HT1080 (cell line): Measurements from ENCODE around the gene SH3BP2. TPM values are rescaled to one million over a fixed set of nuclear protein-coding genes. Genes with fewer than 3 reads are reported as not detected.
A peak's percentile ranks its signal among the peaks of the same experiment; 100 is the strongest.

Source experiments
- DNase-seq: peaks from one replicate; pipeline ENCODE4 v3.0.0-alpha.2; 2015; ENCODE audit warnings: low read depth
- total RNA-seq: library from RNA; depleted of rRNA; stranded (reverse); fragments of >200 nt; shearing (Covaris generic); gene quantifications from 2 replicates; pipeline ENCODE4 v1.2.3, GENCODE V29; 2014

SH3BP2 gene
- total RNA-seq, 1 experiment from 2014 or later: 35.1 TPM

DNA sequence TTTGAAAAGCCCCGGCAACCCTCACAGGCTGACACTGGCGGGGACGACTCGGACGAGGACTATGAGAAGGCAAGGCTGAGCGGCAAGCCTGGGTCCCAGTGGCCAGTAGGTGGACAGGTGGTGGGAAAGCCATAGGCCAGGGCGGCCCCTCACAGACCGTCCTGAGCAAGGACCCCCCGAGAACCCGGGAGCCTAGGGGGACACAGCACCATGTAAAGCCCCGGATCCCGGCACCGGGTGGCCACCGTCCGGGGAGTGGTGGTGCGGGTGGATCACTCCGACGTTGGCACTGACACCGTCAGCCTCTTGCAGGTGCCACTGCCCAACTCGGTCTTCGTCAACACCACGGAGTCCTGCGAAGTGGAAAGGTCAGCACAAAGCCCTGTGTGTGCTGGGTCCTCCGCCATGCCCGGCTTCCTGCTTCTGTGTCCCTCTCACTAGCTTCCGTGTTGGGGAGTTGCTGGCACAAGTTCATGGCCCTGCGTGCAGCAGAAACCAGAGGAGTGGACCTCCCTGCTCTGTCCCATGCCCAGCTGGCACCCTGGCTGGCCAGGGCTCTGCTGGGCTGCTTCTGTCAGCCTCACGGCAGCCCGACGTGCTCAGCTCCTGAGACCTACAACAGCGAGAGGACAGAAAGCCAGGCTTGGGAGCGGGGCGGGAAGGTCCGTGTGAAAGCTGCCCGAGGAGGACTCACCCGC lies 38.9 kb downstream of the SH3BP2 start:
- DNase-seq: no peak

DNA sequence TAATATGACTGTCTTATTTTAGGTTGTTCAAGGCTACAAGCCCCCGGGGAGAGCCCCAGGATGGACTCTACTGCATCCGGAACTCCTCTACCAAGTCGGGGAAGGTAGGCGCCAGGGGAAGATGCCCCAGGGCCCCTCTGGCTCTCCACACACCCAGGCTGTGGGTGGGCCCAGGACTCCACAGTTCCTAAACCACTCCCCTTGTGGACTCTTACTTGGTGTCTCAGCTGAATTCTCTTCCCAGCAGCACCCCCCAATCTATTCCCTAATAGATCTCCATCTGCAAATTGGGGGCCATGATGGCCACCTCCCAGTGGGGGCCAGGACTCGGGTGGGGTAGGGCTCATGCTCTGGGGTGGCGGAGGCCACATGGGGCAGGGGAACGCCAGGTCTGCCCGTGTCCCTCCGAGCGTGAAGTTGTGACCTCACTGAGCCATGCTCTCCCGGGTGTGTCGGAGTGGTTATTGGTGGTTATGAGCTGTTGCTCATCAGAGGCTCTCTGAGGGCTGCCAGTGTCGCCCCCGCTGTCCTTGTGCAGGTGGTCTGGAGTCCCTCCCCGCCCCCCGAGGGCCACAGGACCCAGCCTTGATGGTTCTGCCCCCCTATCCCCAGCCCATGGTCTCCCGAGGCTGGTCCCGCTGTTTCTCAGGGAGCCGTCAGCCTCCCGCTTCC lies 39.6 kb downstream of the SH3BP2 start:
- no peak for DNase-seq

DNA sequence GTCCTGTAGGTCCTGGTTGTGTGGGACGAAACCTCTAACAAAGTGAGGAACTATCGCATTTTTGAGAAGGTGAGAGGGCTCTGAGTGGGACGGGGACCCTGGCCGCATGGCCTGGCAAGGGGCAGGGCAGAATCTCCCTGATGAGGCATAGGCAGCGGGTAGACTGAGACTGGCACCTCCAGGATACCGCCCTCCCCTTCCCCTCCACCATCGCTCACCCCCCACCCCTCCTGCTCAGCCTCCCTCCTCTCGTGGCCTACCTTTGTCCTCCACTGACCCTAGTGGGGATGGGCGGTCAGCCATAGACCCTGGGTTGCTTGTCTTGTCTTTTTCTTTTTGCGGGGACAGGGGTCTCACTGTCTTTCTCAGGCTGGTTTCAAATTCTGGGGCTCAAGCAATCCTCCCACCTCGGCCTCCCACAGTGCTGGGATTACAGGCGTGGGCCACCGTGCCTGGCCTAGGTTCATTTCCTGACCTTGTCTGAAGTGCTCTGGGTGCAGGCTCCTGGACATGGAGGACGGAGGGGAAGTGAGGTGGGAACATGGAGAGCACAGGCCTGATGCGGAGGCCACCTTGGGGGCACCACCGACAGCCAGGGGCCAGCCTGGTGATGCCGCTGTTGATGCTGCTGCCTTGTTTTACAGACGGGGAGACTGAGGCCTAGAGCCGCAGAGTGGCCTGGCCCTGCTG lies 40.2 kb downstream of the SH3BP2 start:
- DNase-seq: no peak

DNA sequence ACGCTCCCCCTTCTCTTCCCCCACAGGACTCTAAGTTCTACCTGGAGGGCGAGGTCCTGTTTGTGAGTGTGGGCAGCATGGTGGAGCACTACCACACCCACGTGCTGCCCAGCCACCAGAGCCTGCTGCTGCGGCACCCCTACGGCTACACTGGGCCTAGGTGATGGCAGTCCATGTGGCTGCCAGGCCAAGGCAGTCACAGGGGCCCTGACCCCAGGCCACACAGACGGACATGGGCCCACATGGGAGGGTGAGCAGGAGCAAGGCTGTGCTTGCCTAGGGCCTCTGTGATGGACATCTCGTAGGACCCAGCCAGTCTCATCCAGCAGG lies 40.8 kb downstream of the SH3BP2 start:
- DNase-seq: no peak

DNA sequence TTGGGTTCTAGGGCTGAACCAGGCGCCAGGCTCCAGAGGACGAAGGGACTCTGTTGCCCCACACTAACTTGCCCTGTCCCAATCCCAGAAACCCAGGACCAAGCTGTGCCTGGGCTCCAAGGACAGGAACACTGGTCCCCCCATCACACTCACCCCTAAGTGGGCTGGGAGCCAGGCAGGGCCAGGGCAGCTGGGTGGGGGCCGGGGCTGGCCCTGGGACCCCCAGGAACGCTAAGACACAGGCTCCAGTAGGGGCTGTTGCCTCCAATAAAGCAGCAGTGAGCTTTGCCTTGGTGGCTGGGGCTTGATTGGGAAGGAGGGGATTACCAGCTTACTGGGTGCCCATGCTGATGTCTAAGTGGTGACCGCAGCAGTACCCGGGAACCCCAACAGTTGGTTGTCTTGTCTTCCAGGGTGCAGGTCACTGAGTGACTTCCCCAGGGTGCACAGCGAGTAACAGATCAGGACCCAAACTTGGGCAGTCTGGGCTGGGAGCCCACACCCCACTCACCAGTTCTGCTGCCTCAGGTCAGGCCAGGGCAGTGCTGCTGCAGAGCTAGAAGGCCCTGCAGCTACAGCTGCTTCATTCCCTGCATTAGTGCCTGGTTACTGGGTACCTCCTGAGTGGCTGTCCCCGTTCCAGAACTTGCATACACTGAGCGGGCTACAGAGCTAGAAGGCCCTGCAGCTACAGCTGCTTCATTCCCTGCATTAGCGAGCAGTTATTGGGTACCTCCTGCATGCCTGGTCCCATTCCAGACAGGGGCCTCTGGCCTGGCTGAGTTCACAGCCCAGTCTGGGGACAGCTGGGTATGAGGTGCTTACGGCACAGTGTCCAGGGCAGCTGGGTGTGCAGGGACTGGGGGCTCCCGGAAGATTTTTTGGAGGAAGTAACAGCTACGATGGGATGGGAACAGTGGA lies 41.4 kb downstream of the SH3BP2 start:
- no peak for DNase-seq

DNA sequence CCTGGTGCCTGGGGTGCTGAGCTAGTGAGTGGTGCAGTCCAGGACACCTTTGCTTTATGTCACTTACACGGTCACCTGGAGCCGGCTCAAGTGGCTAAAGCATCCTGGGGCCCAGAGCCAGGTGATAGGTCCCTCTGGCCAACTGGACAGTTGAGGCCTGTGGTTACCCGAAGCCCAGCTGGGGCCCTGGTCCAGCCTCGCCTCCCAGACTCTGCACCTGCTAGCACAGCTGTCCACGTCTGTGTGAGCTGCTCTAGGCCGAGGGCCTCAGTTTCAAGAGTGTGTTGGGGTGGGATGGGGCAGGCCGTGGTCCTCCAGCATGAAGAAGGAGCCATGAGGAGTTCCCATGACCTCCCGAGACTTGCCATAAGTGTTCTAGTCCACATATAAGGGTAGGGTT lies 43.1 kb downstream of the SH3BP2 start:
- DNase-seq: no peak

DNA sequence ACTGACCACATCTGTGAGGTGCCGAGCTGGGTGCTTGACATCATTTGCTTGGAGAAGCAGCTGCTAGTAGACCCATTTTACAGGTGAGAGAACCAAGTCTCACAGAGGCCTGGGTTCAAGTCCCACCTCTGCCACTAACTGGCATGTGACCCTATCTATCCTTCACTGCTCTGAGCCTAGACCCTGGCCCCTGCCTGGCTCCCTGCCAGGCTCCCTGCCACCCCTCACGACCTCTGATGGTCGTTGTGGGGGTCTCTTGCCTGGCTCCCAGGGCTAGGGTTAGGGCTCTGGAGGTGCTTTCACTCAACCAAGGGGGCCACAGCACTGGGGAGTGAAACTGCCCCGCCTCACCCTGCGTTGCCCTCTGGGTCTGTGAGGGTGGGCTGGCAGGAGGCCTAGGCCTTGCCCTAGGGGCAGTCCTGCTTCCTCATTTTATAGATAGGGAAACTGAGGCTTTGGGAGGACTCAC lies 43.5 kb downstream of the SH3BP2 start:
- no peak for DNase-seq

DNA sequence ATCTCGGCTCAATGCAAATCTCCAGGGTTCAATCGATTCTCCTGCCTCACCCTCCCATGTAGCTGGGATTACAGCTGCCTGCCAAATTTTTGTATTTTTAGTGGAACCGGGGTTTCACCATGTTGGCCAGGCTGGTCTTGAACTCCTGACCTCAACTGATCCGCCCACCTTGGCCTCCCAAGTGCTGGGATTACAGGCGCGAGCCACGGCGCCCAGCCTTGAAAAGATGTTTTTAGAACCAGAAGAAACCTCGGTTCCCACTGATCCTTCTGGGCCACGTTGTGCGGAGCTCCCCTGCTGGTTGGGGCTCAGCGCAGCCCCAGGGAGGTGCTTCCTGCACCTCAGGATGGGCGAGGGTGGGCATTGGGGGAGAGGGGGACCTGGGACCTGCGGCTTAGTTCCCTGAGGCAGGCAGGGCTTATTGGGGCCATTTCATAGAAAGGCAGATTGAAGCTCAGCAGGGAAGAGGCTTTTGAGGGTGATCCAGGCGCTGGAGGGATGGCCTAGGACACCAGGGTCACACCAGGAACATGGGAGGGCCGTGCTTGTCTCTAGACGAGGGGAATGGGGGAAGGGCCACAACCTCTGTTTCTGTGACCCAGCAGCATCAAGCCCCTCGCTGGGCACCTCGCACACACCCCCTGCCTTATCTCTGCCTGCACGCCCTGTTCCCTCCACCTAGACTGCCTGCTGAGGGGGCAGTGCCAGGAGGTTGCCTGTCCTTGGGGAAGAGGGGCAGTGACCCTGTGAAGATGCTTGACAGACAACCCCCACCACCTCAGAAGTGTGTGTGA lies 44.4 kb downstream of the SH3BP2 start:
- DNase-seq: no peak

DNA sequence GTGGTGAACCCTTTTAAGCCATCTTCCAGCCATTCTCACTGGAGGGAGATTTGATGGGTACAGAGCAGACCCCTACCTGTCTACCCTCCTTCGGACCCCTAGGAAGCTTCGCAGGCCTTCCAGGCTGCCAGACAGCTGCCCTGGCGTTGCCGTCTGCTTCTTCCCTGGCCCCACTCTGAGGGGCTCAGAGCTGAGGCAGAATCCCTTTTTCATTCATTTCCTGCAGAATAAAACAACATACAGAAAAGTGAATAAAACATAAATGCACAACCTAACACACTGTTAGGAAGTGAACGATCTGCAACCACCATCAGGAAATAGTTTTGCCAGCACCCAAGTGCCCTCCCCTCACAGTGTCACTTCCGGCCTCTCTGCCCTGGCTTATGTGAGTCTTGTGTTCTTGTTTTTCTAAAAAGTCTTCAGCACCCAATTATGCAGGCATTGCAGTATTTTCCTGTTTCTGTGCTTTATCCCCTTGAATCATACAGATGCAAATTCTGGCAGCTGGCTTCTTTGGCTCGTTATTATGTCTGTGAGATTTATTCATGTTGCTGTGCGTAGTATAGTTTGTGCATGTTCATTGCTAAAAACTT lies 45.1 kb downstream of the SH3BP2 start:
- DNase-seq: no peak

DNA sequence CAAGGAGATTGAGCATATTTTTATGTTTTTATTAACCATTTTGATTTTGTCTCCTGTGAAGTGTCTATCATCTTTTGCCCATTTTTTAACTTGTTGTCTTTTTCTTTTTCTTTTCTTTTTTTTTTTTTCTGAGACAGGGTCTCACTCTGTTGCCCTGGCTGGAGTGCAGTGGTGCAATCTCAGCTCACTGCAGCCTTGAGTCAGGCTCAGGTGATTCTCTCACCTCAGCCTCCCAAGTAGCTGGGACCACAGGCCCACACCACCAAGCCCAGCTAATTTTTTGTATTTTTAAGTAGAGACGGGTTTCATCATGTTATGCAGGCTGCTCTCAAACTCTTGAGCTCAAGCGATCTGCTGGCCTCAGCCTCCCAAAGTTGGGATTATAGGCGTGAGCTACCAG lies 46.2 kb downstream of the SH3BP2 start:
- no peak for DNase-seq

DNA sequence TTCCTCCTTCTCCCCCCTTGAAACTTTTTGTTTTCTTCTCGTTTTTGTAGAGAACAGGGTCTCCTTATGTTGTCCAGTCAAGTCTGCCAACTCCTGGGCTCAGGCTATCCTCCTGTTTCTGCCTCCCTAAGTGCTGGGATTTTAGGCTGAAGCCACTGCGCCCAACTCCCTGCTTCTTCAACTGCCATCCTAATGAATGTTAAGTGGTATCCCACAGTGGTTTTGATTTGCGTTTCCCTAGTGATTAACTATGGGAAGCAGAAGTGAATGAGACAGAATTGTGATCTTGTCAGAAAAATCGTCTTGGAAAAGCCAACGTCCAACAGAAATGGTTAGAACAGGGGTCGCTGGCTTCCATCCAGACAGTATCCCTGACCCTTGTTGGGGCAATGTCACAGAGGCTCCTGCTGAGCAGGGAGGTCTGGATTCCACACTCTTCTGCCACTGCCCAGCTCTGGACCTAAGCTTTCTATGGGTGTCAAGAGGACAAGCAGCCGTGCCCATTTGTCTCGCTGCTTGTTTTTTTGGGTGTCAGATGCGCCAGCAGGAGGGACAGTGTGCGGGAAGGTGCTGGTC lies 49.9 kb downstream of the SH3BP2 start:
- DNase-seq: no peak

DNA sequence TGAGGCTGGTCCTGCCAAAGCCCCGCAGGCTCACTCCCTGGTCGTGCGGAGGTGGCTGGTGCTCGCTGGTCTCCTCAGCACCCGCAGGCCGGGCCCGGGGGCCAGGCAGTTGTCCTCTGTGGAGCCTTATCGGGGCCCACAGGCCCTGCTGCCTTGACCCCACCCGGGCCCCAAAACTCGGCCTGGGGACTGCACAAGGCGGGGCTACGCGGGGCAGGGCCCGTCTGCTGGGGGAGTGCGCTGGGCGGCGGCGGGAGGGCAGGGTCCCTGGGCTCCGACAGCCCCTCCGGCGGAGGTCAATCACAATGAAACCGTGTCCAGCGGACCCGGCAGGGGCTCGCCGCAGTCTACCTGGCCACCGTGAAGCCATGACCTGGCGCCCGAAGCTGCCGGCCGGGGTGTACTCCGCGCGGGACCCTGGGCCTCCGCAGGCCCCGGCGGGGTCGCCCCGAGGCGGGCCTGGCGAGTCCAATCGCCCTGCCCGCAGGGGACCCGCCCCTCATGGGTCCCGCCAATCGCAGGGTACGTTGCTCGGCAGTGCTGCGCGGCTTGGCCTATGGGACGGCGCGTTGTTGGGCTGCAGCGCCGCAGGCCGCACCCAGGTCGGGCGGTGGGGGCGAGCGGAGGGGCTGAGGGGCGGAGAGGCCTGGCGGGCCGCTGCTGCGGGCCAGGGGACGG lies 50.5 kb downstream of the SH3BP2 start, which contains the start of gene ADD1:
TSS of gene ADD1 (plus strand) at position 582 of the 678 bp plus-strand sequence. CDS start 32,072 bp downstream, outside the sequence.
- DNase-seq: peak; percentile 95

DNA sequence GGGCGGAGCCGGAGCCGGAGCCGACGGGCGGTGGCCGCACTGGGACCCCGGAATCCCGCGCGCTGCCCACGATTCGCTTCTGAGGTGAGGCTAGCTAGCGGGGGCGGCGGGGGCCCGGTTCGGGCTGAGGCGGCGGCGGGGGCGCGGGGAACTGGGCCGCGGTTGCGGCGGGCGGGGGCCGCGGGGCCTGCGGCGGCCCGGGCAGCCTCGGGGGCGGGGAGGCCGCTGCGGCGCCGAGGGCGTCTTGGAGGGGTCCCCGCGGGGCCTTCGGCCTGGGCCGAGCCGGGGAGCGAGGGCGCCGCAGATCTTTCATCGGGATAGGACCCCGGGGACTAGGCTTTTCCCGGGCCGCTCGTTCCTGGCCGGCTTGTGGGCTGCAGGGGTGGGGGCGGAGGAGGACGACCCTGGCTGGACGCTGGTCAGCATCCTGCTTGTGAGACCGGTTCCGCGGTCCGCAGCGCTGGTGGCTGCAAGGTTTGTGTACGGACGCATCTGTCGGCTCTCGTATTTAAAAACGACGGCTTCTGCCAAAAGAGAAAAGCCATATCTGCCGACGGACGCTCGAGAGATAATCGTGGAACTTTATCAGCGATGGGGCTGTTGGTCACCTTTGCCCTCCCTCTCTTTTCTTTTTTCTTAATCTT lies 51.2 kb downstream of the SH3BP2 start:
- DNase-seq: no peak

DNA sequence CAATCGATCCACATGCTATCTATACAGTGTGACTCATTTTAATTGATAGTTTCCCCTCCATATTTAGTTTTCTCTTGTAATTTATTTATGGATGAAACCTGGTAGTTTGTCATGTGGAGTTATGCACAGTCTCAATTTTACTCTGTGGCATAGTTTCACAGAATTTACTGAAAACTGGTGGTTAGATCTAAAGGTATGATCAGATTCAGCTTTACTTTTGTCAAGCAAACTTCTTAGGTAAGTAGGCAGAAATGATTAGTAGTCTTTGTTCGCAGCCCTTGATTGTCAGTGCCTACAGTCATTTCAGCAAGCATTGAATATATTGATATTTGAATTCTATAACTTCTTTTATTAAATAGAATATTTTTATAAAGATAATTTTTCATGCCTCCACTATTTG lies 53.3 kb downstream of the SH3BP2 start:
- DNase-seq: no peak

DNA sequence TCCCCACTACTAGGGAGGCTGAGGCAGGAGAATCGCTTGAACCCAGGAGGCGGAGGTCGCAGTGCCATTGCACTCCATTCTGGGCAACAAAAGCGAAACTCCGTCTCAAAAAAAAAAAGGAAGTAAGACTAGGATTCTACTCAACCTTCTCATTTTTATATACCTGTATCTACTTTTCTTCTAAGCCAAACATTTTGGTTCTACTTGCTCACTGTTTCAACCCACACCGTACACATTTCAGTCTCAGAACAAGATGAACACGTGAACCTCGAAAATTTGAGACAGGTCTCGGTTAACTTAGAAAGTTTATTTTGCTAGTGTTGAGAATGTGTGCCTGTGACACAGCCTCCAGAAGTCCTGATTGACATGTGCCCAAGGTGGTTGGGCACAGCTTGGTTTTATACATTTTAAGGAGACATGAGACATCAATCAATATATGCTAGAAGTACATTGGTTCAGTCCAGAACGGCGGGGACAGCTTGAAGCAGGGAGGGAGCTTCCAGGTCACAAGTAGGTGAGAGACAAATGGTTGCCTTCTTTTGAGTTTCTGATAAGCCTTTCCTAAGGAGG lies 54.5 kb downstream of the SH3BP2 start:
- DNase-seq: no peak

DNA sequence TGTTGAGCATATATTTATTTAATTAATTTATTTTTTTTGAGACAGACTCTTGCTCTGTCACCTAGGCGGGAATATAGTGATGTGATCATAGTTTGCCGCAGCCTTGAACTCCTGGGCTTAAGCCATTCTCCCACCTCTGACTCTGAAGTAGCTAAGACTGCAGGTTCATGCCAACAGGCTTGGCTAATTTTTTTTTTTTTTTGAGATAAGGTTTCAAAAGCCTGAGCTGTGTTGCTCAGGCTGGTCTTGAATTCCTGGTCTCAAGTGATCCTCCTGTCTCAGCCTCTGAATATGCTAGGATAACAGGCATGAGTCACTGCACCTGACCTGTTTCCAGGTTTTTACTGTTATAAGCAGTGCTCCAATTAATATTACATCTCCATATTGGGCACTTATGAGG lies 55.6 kb downstream of the SH3BP2 start:
- DNase-seq: peak; percentile 26

DNA sequence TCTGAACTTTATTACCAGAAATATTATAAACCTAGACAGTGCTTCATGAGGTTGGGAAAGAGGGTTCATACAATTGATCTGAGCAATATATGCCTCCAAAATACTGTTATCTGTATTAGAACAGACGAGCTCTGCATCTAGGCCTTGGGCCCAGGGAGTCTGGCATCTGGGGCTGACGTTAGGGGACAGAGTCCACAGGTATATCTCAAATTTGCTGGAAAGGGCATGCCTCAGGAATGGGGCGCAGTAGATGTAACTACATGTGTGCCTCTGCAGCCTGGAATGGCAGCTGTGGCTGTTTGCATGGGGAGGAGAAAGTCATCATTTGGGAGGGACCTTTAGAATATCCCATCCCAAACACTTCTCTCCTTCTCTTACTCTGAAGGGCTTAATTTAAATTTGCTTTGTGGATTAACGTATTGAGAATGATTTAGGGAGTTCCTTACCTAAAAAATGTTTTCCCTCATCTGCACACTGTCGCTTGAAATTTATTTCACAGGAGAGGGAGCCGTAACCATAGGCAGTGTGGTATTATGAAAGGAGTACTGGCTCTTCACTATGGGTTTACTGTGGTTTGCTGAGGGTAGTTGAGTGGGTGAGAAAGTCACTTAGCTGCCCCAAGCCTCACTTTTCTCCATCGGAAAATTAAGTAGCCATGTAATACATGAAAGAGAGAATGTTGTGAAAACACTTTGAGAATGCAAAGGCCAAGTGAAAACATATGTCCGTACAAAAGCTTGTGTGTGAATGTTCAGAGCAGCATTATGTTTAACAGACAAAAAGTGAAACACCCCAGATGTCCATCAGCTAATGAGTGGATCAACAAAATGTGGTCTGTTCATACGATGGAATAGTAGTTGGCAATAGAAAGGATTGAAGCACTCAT lies 56.6 kb downstream of the SH3BP2 start:
- no peak for DNase-seq
